HCT116 (cell line): Measurements from ENCODE around the gene CCDC116. TPM values are rescaled to one million over a fixed set of nuclear protein-coding genes. Genes with fewer than 3 reads are reported as not detected.

Experiments
- ATAC-seq: fragments of 200-7000 bp; cut with Tn5 transposase; 2 replicates; pipeline ENCODE4 v1.9.1; 2020; ENCODE audit warnings: mild to moderate bottlenecking, moderate library complexity
- BruUV-seq: library from RNA; stranded (reverse); fragments of 400-500 nt; replicated peaks from 2 replicates; lab custom pipeline; 2021; lab: Mats Ljungman, UMichigan
- CTCF ChIA-PET: fragments of 300-600 bp; sonication (Branson Sonifier 250); formaldehyde crosslinking; loops from one replicate; lab custom pipeline; 2021; ENCODE audit warnings: antibody characterized with exemption; lab: Charles Lee
- POLR2A ChIA-PET: fragments of 300-600, 350-600 bp; sonication (Branson Sonifier 250); formaldehyde crosslinking; loops from one replicate; lab custom pipeline; 2021; ENCODE audit warnings: antibody characterized with exemption; lab: Charles Lee
- RAD21 ChIA-PET, 2 experiments: fragments of 300-600 bp; sonication (Branson Sonifier 250); formaldehyde crosslinking; loops; one replicate each; lab custom pipeline; 2023; ENCODE audit warnings: low total read pairs in 2 of 2; ENCODE audit not compliant: uncharacterized antibody in 2 of 2, unreplicated experiment in 2 of 2, low non-redundant PET in 1 of 2; lab: Charles Lee
- DNase-seq: peaks from one replicate; pipeline ENCODE4 v3.0.0-alpha.2; 2010; ENCODE audit warnings: low read depth, low spot score
- H2AFZ ChIP-seq: fragments of 200-600 bp; shearing (Covaris generic), sonication (generic); 2 replicates; pipeline ENCODE4 v1.6.1; 2017; ENCODE audit warnings: low read depth, mixed run types, mixed read lengths, antibody characterized with exemption, low read length; ENCODE audit not compliant: poor library complexity, severe bottlenecking
- H3K27ac ChIP-seq: 2 replicates; pipeline ENCODE4 v1.5.1; 2012; ENCODE audit warnings: low read depth, low read length
- H3K27me3 ChIP-seq: fragments of 200-600 bp; sonication (generic); 2 replicates; pipeline ENCODE4 v1.6.1; 2016; ENCODE audit warnings: mixed run types, low read length, mixed read lengths; ENCODE audit not compliant: insufficient read depth
- H3K36me3 ChIP-seq, 2 experiments: fragments of 200-500 bp in 1 of 2; fragments of 200-600 bp in 1 of 2; sonication (Bioruptor generic) in 1 of 2; sonication (generic) in 1 of 2; 2 replicates each; pipeline versions ENCODE4 v1.5.1 to v1.6.1; 2014 to 2016; ENCODE audit warnings: low read length in 2 of 2, inconsistent platforms in 1 of 2, mixed read lengths in 1 of 2, mixed run types in 1 of 2; ENCODE audit not compliant: insufficient read depth in 2 of 2, control insufficient read depth in 1 of 2
- H3K4me1 ChIP-seq, 2 experiments: fragments of 200-600 bp in 1 of 2; sonication (generic) in 1 of 2; 2 replicates each; pipeline versions ENCODE4 v1.5.1 to v1.6.1; 2012 to 2017; ENCODE audit warnings: low read length in 2 of 2, inconsistent platforms in 1 of 2, mild to moderate bottlenecking in 1 of 2, mixed read lengths in 1 of 2, mixed run types in 1 of 2, moderate library complexity in 1 of 2; ENCODE audit not compliant: insufficient read depth in 2 of 2, control insufficient read depth in 1 of 2
- H3K4me2 ChIP-seq: fragments of 200-600 bp; sonication (generic); 2 replicates; pipeline ENCODE4 v1.6.1; 2017; ENCODE audit warnings: mixed run types, low read length, mixed read lengths
- H3K4me3 ChIP-seq, 2 experiments: fragments of 200-600 bp in 1 of 2; sonication (generic) in 1 of 2; replicated peaks in 1 of 2; 2 replicates each; pipeline ENCODE4 v1.5.1; 2011 to 2016; ENCODE audit warnings: low read length in 2 of 2, control low read depth in 1 of 2, low read depth in 1 of 2, mild to moderate bottlenecking in 1 of 2, mixed read lengths in 1 of 2, mixed run types in 1 of 2
- H3K79me2 ChIP-seq: fragments of 200-600 bp; sonication (generic); 2 replicates; pipeline ENCODE4 v1.6.1; 2017; ENCODE audit warnings: mild to moderate bottlenecking, mixed run types, low read length, moderate library complexity, mixed read lengths; ENCODE audit not compliant: insufficient read depth
- H3K9ac ChIP-seq: fragments of 200-600 bp; sonication (generic); 2 replicates; pipeline ENCODE4 v1.6.1; 2016; ENCODE audit warnings: low read length, mixed read lengths
- H3K9me2 ChIP-seq: fragments of 200-600 bp; sonication (generic), shearing (Covaris generic); 2 replicates; pipeline ENCODE4 v1.6.1; 2017; ENCODE audit warnings: mixed run types, mild to moderate bottlenecking, moderate library complexity; ENCODE audit not compliant: insufficient read depth
- H3K9me3 ChIP-seq, 2 experiments: fragments of 200-500 bp in 1 of 2; fragments of 200-600 bp in 1 of 2; sonication (Bioruptor generic) in 1 of 2; sonication (generic) in 1 of 2; 2 replicates each; pipeline ENCODE4 v1.6.1; 2014 to 2017; ENCODE audit warnings: low read length in 2 of 2, mixed read lengths in 2 of 2, inconsistent platforms in 1 of 2, low read depth in 1 of 2, mild to moderate bottlenecking in 1 of 2, mixed run types in 1 of 2, moderate library complexity in 1 of 2; ENCODE audit not compliant: control insufficient read depth in 1 of 2, insufficient read depth in 1 of 2
- H4K20me1 ChIP-seq: fragments of 200-600 bp; sonication (generic), shearing (Covaris generic); 2 replicates; pipeline ENCODE4 v1.6.1; 2017; ENCODE audit warnings: mixed run types, mild to moderate bottlenecking, moderate library complexity; ENCODE audit not compliant: insufficient read depth
- SIN3A ChIP-seq: IDR thresholded peaks from 2 replicates; pipeline ENCODE4 v1.6.1; 2012; ENCODE audit warnings: low read depth
- TCF7L2 ChIP-seq: IDR thresholded peaks from 2 replicates; pipeline ENCODE4 v1.7.0; 2011; ENCODE audit warnings: borderline replicate concordance, inconsistent platforms; ENCODE audit not compliant: insufficient read depth, insufficient read length; ENCODE audit errors: extremely low read depth
- ZNF274 ChIP-seq: fragments of 200-500 bp; sonication (Bioruptor generic); IDR thresholded peaks from 2 replicates; pipeline ENCODE4 v1.6.1; 2014; ENCODE audit warnings: mild to moderate bottlenecking, low read depth, low read length, inconsistent platforms
- intact Hi-C: fragments of 100-400 bp; cut with micrococcal nuclease; formaldehyde crosslinking; loops from 2 replicates; pipeline ENCODE4 v1.10.0; 2022
- total RNA-seq: library from RNA; stranded (reverse); gene quantifications from one replicate; pipeline ENCODE4 v1.2.1, GENCODE V29; 2021; ENCODE audit not compliant: unreplicated experiment
- TF ChIP-seq, protein P1 (sequence below): IDR thresholded peaks from 2 replicates; pipeline ENCODE4 v1.6.1; 2012; ENCODE audit warnings: low read depth

Gene CCDC116
- total RNA-seq, 1 experiment from 2014 or later: 0.66 TPM

DNA sequence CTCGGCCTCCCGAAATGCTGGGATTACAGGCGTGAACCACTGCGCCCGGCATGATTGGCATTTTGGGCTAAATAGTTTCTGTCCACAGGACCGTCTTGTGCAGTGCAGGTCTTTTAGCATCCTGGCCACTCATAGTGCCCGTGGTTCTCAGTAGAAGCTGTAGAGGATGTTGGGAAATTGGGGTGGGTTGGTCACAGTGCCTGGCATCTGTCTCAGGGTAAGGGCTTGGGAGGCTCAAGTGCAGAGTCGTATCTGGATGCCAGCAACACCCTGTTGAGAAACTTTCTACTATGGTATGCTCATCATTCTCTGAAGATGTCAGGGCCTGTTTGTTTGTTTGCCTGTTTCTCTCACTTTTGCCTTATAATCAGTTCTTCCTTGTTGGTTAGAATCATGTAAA, 43.2 kb upstream of the CCDC116 start:
- no peaks in the 10 kb centered on the region for H3K4me1 ChIP-seq
- no peaks in the 10 kb centered on the region for H3K9me2 ChIP-seq
- H3K27ac ChIP-seq: no peak overlapping the region
- no peak overlapping the region for H3K4me2 ChIP-seq
- H3K36me3 ChIP-seq: peaks cover 0 to 16% of the 10 kb centered on the region in 2 experiments; a peak in 2 of 4 replicates
- TF ChIP-seq, protein P1, sequence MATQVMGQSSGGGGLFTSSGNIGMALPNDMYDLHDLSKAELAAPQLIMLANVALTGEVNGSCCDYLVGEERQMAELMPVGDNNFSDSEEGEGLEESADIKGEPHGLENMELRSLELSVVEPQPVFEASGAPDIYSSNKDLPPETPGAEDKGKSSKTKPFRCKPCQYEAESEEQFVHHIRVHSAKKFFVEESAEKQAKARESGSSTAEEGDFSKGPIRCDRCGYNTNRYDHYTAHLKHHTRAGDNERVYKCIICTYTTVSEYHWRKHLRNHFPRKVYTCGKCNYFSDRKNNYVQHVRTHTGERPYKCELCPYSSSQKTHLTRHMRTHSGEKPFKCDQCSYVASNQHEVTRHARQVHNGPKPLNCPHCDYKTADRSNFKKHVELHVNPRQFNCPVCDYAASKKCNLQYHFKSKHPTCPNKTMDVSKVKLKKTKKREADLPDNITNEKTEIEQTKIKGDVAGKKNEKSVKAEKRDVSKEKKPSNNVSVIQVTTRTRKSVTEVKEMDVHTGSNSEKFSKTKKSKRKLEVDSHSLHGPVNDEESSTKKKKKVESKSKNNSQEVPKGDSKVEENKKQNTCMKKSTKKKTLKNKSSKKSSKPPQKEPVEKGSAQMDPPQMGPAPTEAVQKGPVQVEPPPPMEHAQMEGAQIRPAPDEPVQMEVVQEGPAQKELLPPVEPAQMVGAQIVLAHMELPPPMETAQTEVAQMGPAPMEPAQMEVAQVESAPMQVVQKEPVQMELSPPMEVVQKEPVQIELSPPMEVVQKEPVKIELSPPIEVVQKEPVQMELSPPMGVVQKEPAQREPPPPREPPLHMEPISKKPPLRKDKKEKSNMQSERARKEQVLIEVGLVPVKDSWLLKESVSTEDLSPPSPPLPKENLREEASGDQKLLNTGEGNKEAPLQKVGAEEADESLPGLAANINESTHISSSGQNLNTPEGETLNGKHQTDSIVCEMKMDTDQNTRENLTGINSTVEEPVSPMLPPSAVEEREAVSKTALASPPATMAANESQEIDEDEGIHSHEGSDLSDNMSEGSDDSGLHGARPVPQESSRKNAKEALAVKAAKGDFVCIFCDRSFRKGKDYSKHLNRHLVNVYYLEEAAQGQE: no peak
- no peak overlapping the region for H3K9ac ChIP-seq
- DNase-seq (no peak), ATAC-seq (no peak)
- peaks cover 100% of the 10 kb centered on the region for H3K79me2 ChIP-seq
- POLR2A ChIA-PET: no interaction called here
- H3K27me3 ChIP-seq: no peaks in the 10 kb centered on the region
- H4K20me1 ChIP-seq: peaks cover 25% of the 10 kb centered on the region; the same call in 1 of the 2 replicates
- no TSS peak for BruUV-seq
- no peak overlapping the region for H3K4me3 ChIP-seq
- no peak overlapping the region for H2AFZ ChIP-seq
- intact Hi-C loops: no loop called here
- CTCF ChIA-PET: no interaction called here
- RAD21 ChIA-PET: no interaction called here
- no peaks in the 10 kb centered on the region for H3K9me3 ChIP-seq

DNA sequence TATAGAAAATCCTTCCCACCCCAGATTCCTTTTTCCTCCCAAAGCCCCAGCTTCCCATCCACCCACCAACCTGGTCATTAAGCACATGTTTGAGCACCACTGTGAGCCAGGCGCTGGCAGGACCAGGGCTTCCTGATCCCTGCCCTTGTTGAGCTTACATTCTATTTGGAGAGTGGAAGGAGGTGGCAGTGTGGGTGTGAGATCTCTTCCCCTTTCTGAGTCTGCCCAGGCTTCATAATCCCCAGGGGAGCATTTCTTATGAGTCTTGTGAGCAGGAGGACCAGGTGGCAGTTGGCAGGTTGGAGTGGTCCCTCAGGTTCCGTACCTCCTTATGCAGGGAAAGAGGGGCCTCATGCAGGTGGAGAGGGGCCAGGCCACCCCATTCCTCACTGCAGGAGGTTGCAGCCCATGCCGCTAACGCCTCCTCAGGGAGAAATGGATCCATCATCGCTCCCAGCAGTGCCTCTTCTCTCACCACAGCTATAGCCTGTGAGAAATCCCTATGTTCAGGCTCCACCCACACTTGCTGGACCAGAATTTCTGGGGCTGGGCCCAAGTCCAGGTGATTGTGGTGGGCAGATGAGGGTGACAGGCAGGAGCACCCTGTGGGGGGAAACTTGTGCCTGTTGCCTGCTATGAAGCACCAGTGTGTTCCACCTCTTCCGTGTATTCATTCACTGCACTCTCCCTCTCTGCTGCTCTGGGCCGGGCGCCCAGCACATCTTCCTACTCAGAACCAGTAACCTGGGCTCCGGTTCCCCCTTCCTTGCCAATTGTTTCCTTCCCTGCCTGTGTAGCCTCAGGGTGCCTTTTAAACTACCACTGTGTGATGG, 41.5 kb upstream of the CCDC116 start:
- H3K9me2 ChIP-seq: no peaks in the 10 kb centered on the region
- ChIA-PET RAD21 (no interaction called here), POLR2A (no interaction called here), CTCF (no interaction called here)
- DNase-seq: no peak
- peaks cover 8 to 29% of the 10 kb centered on the region in 2 experiments for H3K36me3 ChIP-seq
- TF ChIP-seq SIN3A (no peak), ZNF274 (no peak), TCF7L2 (no peak)
- H2AFZ ChIP-seq: no peak overlapping the region
- no peaks in the 10 kb centered on the region for H3K9me3 ChIP-seq
- no peak overlapping the region for H3K4me2 ChIP-seq
- H3K4me3 ChIP-seq: no peak overlapping the region
- peaks cover 100% of the 10 kb centered on the region for H3K79me2 ChIP-seq
- no peaks in the 10 kb centered on the region for H3K4me1 ChIP-seq
- no peaks in the 10 kb centered on the region for H3K27me3 ChIP-seq
- peaks cover 20% of the 10 kb centered on the region; the same call in 1 of the 2 replicates for H4K20me1 ChIP-seq
- H3K9ac ChIP-seq: no peak overlapping the region
- BruUV-seq: no TSS peak
- ATAC-seq: no peak
- intact Hi-C loops: no loop called here
- no peak overlapping the region for H3K27ac ChIP-seq
